Measurements from ENCODE around the gene TUG1. TPM values are rescaled to one million over a fixed set of nuclear protein-coding genes. Genes with fewer than 3 reads are reported as not detected.

The TUG1 gene
- total RNA-seq, 1 experiment from 2014 or later = 35.1 TPM

GRCh38 chr22:30925667-30926066, 43.4 kb upstream of the TUG1 start:
- Histone ChIP-seq H3K9me3 (ENCODE audit: low read length) (no peaks in the 10 kb centered on the region), H3K4me2 (ENCODE audit: low read length) (no peak overlapping the region), H4K20me1 (ENCODE audit: low read length) (no peaks in the 10 kb centered on the region), H3K4me1 (ENCODE audit: insufficient read depth, low read length) (no peaks in the 10 kb centered on the region), H3K9ac (ENCODE audit: low read length) (no peak overlapping the region), H3K9me2 (replicated peaks; ENCODE audit: low read length) (no peaks in the 10 kb centered on the region), H3K36me3 (ENCODE audit: low read depth, low read length) (0 out of 2 replicates have a peak, but pooled peaks cover 3% of the 10 kb centered on the region), H2AFZ (ENCODE audit: low read length) (no peak overlapping the region), H3K27me3 (ENCODE audit: low read length) (no peaks in the 10 kb centered on the region), H3K4me3 (ENCODE audit: low read length) (no peak overlapping the region), H3K27ac (ENCODE audit: low read length) (no peak overlapping the region), H3F3A (ENCODE audit: low read length, unreplicated experiment) (no peaks in the 10 kb centered on the region), H3K79me2 (ENCODE audit: low read length) (no peaks in the 10 kb centered on the region)
- CTCF ChIA-PET = no interaction called here
- DNase-seq (no peak), ATAC-seq (no peak)
- POLR2A ChIA-PET (ENCODE audit: unreplicated experiment) = no interaction called here
- no TSS peak for BruUV-seq (replicated peaks)
- TF ChIP-seq EZH2phosphoT487 (IDR thresholded peaks at IDR 0.05; ENCODE audit: borderline replicate concordance, low read length) (no peak), EZH2 (IDR thresholded peaks at IDR 0.05; ENCODE audit: low read length, unreplicated experiment) (no peak), CTCF (conservative IDR thresholded peaks at IDR 0.05; ENCODE audit: low read depth, low read length) (no peak)
- intact Hi-C loops (cut with micrococcal nuclease) = no loop called here

GRCh38 chr22:30926706-30927105, 42.4 kb upstream of the TUG1 start:
- intact Hi-C loops (cut with micrococcal nuclease) = no loop called here
- no peaks in the 10 kb centered on the region for H4K20me1 ChIP-seq (ENCODE audit: low read length)
- 0 out of 2 replicates have a peak, but pooled peaks cover 3% of the 10 kb centered on the region for H3K36me3 ChIP-seq (ENCODE audit: low read depth, low read length)
- no peak overlapping the region for H3K4me2 ChIP-seq (ENCODE audit: low read length)
- no peaks in the 10 kb centered on the region for H3F3A ChIP-seq (ENCODE audit: low read length, unreplicated experiment)
- TF ChIP-seq CTCF (conservative IDR thresholded peaks at IDR 0.05; ENCODE audit: low read depth, low read length) (no peak), EZH2phosphoT487 (IDR thresholded peaks at IDR 0.05; ENCODE audit: borderline replicate concordance, low read length) (no peak), EZH2 (IDR thresholded peaks at IDR 0.05; ENCODE audit: low read length, unreplicated experiment) (no peak)
- no peak overlapping the region for H2AFZ ChIP-seq (ENCODE audit: low read length)
- ChIA-PET POLR2A (ENCODE audit: unreplicated experiment) (no interaction called here), CTCF (interaction anchor here (0.6 kb wide), 1 partner anchor 181 kb away, joined by 5 read pairs; no protein-coding TSS in a partner anchor)
- no peak overlapping the region for H3K4me3 ChIP-seq (ENCODE audit: low read length)
- no peaks in the 10 kb centered on the region for H3K9me3 ChIP-seq (ENCODE audit: low read length)
- H3K9ac ChIP-seq (ENCODE audit: low read length) = no peak overlapping the region
- no peaks in the 10 kb centered on the region for H3K27me3 ChIP-seq (ENCODE audit: low read length)
- DNase-seq (no peak), ATAC-seq (no peak)
- H3K79me2 ChIP-seq (ENCODE audit: low read length) = no peaks in the 10 kb centered on the region
- no peaks in the 10 kb centered on the region for H3K4me1 ChIP-seq (ENCODE audit: insufficient read depth, low read length)
- no peaks in the 10 kb centered on the region for H3K9me2 ChIP-seq (replicated peaks; ENCODE audit: low read length)
- no TSS peak for BruUV-seq (replicated peaks)
- no peak overlapping the region for H3K27ac ChIP-seq (ENCODE audit: low read length)

GRCh38 chr22:30927806-30928205, 41.3 kb upstream of the TUG1 start:
- CTCF ChIA-PET = no interaction called here
- intact Hi-C loops (cut with micrococcal nuclease) = no loop called here
- ATAC-seq = no peak

More at GRCh38 chr22:30927806-30928205, 41.3 kb upstream of the TUG1 start:
- Histone ChIP-seq H4K20me1 (ENCODE audit: low read length) (no peaks in the 10 kb centered on the region), H3K9ac (ENCODE audit: low read length) (no peak overlapping the region), H2AFZ (ENCODE audit: low read length) (no peak overlapping the region), H3K27me3 (ENCODE audit: low read length) (no peaks in the 10 kb centered on the region), H3K36me3 (ENCODE audit: low read depth, low read length) (0 out of 2 replicates have a peak, but pooled peaks cover 3% of the 10 kb centered on the region), H3K79me2 (ENCODE audit: low read length) (no peaks in the 10 kb centered on the region), H3K27ac (ENCODE audit: low read length) (no peak overlapping the region), H3K4me3 (ENCODE audit: low read length) (no peak overlapping the region), H3F3A (ENCODE audit: low read length, unreplicated experiment) (no peaks in the 10 kb centered on the region), H3K4me2 (ENCODE audit: low read length) (no peak overlapping the region), H3K4me1 (ENCODE audit: insufficient read depth, low read length) (no peaks in the 10 kb centered on the region), H3K9me2 (replicated peaks; ENCODE audit: low read length) (no peaks in the 10 kb centered on the region), H3K9me3 (ENCODE audit: low read length) (no peaks in the 10 kb centered on the region)
- POLR2A ChIA-PET (ENCODE audit: unreplicated experiment) = no interaction called here
- no TSS peak for BruUV-seq (replicated peaks)
- TF ChIP-seq CTCF (conservative IDR thresholded peaks at IDR 0.05; ENCODE audit: low read depth, low read length) = no peak
- TF ChIP-seq EZH2 (IDR thresholded peaks at IDR 0.05; ENCODE audit: low read length, unreplicated experiment) = no peak
- TF ChIP-seq EZH2phosphoT487 (IDR thresholded peaks at IDR 0.05; ENCODE audit: borderline replicate concordance, low read length) = no peak
- DNase-seq = no peak

Measured in PC-3 (cell line).